22Rv1 (cell line): Measurements from ENCODE around the gene SERPINB3.

Source experiments
- H3K27ac ChIP-seq: fragments of 450-650 bp; 2 replicates; pipeline ENCODE4 v1.5.1; 2017
- ZFX ChIP-seq: fragments of 450-650 bp; IDR thresholded peaks from 2 replicates; pipeline ENCODE4 v1.6.1; 2017; ENCODE audit warnings: antibody characterized with exemption, borderline replicate concordance
- TF ChIP-seq, protein P1 (sequence below): fragments of 450-650 bp; IDR thresholded peaks from 2 replicates; pipeline ENCODE4 v1.5.1; 2017; ENCODE audit warnings: mild to moderate bottlenecking

SERPINB3 gene

DNA sequence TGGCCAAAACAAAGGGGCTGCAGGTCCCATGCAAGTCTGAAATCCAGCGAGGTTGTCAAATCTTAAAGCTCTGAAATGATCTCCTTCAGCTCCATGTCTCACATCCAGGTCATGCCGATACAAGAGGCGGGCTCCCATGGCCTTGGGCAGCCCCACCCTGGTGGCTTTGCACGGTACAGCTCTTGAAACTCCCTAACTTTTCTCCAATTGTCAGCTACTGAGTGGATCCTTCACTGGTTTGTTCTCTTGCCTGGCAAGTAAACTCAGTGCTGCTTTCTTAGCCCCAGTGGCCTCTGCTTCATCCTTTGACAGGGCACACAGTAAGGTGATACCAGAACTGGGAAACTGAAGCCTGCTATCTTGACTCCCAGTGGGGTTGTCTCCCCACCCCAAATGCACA lies 48.3 kb downstream of the SERPINB3 start:
- TF ChIP-seq ZFX, result no peak
- TF ChIP-seq, protein P1, sequence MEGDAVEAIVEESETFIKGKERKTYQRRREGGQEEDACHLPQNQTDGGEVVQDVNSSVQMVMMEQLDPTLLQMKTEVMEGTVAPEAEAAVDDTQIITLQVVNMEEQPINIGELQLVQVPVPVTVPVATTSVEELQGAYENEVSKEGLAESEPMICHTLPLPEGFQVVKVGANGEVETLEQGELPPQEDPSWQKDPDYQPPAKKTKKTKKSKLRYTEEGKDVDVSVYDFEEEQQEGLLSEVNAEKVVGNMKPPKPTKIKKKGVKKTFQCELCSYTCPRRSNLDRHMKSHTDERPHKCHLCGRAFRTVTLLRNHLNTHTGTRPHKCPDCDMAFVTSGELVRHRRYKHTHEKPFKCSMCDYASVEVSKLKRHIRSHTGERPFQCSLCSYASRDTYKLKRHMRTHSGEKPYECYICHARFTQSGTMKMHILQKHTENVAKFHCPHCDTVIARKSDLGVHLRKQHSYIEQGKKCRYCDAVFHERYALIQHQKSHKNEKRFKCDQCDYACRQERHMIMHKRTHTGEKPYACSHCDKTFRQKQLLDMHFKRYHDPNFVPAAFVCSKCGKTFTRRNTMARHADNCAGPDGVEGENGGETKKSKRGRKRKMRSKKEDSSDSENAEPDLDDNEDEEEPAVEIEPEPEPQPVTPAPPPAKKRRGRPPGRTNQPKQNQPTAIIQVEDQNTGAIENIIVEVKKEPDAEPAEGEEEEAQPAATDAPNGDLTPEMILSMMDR, result no peak
- no peak overlapping the region for H3K27ac ChIP-seq

- no peak for TF ChIP-seq ZFX
- TF ChIP-seq, protein P1, result no peak
- H3K27ac ChIP-seq, result no peak overlapping the region
These were observed 55.2 kb downstream of the SERPINB3 start for GRCh38 chr18:63606526-63606925.
